MM.1S (cell line): ENCODE results near the gene ASF1A.
A peak's percentile ranks its signal among the peaks of the same experiment; 100 is the strongest.

Experiments used
- DNase-seq: peaks from one replicate; pipeline ENCODE4 v3.0.0-alpha.2; 2015
- H2AFZ ChIP-seq: fragments of 300-600 bp; sonication (generic); 2 replicates; pipeline ENCODE4 v1.6.0; 2016; ENCODE audit warnings: antibody characterized with exemption, low read length
- H3F3A ChIP-seq: fragments of 300-600 bp; sonication (generic); 2 replicates; pipeline ENCODE4 v1.6.1; 2016; ENCODE audit warnings: mild to moderate bottlenecking, antibody characterized with exemption, low read length, moderate library complexity, mixed read lengths; ENCODE audit not compliant: insufficient read depth
- H3K27ac ChIP-seq: fragments of 300-600 bp; sonication (generic); 2 replicates; pipeline ENCODE4 v1.5.1; 2016; ENCODE audit warnings: mild to moderate bottlenecking, low read length
- H3K27me3 ChIP-seq: fragments of 300-600 bp; sonication (generic); replicated peaks from 2 replicates; pipeline ENCODE4 v1.6.0; 2016; ENCODE audit warnings: low read length; ENCODE audit not compliant: insufficient read depth
- H3K36me3 ChIP-seq: fragments of 300-600 bp; sonication (generic); replicated peaks from 2 replicates; pipeline ENCODE4 v1.6.1; 2016; ENCODE audit warnings: mild to moderate bottlenecking, low read length, mixed read lengths; ENCODE audit not compliant: insufficient read depth
- H3K4me1 ChIP-seq: fragments of 300-600 bp; sonication (generic); 2 replicates; pipeline ENCODE4 v1.6.1; 2016; ENCODE audit warnings: low read length, mixed read lengths
- H3K4me2 ChIP-seq: fragments of 300-600 bp; sonication (generic); 2 replicates; pipeline ENCODE4 v1.6.0; 2016; ENCODE audit warnings: low read depth, low read length
- H3K4me3 ChIP-seq: fragments of 300-600 bp; sonication (generic); 2 replicates; pipeline ENCODE4 v1.5.1; 2016; ENCODE audit warnings: low read length, mixed read lengths
- H3K79me2 ChIP-seq: fragments of 300-600 bp; sonication (generic); 2 replicates; pipeline ENCODE4 v1.6.1; 2016; ENCODE audit warnings: mixed run types, low read length, mixed read lengths
- H3K9ac ChIP-seq: fragments of 300-600 bp; sonication (generic); 2 replicates; pipeline ENCODE4 v1.6.1; 2016; ENCODE audit warnings: low read length, mixed read lengths
- H3K9me2 ChIP-seq: fragments of 300-600 bp; sonication (generic); replicated peaks from 2 replicates; pipeline ENCODE4 v1.6.1; 2016; ENCODE audit warnings: mild to moderate bottlenecking, low read length, mixed read lengths; ENCODE audit not compliant: insufficient read depth
- H3K9me3 ChIP-seq: fragments of 300-600 bp; sonication (generic); replicated peaks from 2 replicates; pipeline ENCODE4 v1.6.1; 2016; ENCODE audit warnings: mild to moderate bottlenecking, low read length, mixed read lengths; ENCODE audit not compliant: insufficient read depth
- H4K20me1 ChIP-seq: fragments of 300-600 bp; sonication (generic); 2 replicates; pipeline ENCODE4 v1.6.1; 2016; ENCODE audit warnings: mild to moderate bottlenecking, low read length, moderate library complexity, mixed read lengths; ENCODE audit not compliant: insufficient read depth
- EZH2 ChIP-seq: fragments of 300-600 bp; sonication (generic); optimal IDR thresholded peaks from 2 replicates; pipeline ENCODE3; 2017; ENCODE audit warnings: low read depth, mild to moderate bottlenecking, antibody characterized with exemption, low read length, mixed read lengths
- EZH2phosphoT487 ChIP-seq: fragments of 300-600 bp; sonication (generic); IDR thresholded peaks from 2 replicates; pipeline ENCODE4 v1.6.1; 2018; ENCODE audit warnings: antibody characterized with exemption, low read length
- TF ChIP-seq, protein P1 (sequence below): fragments of 300-600 bp; sonication (generic); IDR thresholded peaks from 2 replicates; pipeline ENCODE4 v1.5.1; 2016; ENCODE audit warnings: antibody characterized with exemption, low read length, mixed read lengths

ASF1A gene

DNA sequence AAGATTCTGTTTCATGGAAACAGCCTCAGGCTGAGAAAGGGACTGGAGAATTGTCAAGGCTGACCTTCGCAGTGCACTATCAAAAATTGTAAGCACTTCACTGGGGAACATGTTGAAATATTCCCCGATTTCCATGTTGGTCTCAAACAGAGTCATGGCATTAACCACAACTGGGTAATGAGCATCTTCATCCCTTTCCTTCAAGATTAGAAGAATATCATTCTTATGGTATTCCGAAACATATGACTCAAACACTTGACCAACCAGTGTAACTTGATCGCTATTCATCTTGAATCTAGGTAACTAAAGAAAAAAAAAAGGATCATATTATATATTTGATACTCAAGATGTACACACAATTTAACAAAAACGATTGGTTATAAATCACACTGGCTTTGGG lies 37.5 kb downstream of the ASF1A start:
- H3K4me1 ChIP-seq, result peaks cover 3% of the 10 kb centered on the region; the same call in 1 of the 2 replicates
- no peaks in the 10 kb centered on the region for H3K27me3 ChIP-seq
- H3K4me3 ChIP-seq, result no peak overlapping the region
- H3K9me3 ChIP-seq, result no peaks in the 10 kb centered on the region
- no peak for DNase-seq
- H3K9me2 ChIP-seq, result no peaks in the 10 kb centered on the region
- TF ChIP-seq, protein P1, sequence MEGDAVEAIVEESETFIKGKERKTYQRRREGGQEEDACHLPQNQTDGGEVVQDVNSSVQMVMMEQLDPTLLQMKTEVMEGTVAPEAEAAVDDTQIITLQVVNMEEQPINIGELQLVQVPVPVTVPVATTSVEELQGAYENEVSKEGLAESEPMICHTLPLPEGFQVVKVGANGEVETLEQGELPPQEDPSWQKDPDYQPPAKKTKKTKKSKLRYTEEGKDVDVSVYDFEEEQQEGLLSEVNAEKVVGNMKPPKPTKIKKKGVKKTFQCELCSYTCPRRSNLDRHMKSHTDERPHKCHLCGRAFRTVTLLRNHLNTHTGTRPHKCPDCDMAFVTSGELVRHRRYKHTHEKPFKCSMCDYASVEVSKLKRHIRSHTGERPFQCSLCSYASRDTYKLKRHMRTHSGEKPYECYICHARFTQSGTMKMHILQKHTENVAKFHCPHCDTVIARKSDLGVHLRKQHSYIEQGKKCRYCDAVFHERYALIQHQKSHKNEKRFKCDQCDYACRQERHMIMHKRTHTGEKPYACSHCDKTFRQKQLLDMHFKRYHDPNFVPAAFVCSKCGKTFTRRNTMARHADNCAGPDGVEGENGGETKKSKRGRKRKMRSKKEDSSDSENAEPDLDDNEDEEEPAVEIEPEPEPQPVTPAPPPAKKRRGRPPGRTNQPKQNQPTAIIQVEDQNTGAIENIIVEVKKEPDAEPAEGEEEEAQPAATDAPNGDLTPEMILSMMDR, result no peak
- TF ChIP-seq EZH2phosphoT487, result no peak
- TF ChIP-seq EZH2, result no peak
- H3K9ac ChIP-seq, result no peak overlapping the region
- H2AFZ ChIP-seq, result no peak overlapping the region
- H3F3A ChIP-seq, result peaks cover 11% of the 10 kb centered on the region
- H3K36me3 ChIP-seq, result peaks cover 3% of the 10 kb centered on the region; the same call in 1 of the 2 replicates
- H4K20me1 ChIP-seq, result no peaks in the 10 kb centered on the region
- peaks cover 13% of the 10 kb centered on the region; the same call in 1 of the 2 replicates for H3K79me2 ChIP-seq
- H3K27ac ChIP-seq, result no peak overlapping the region
- no peak overlapping the region for H3K4me2 ChIP-seq

- DNase-seq, result no peak
- no peaks in the 10 kb centered on the region for H3K9me2 ChIP-seq
- no peaks in the 10 kb centered on the region for H3K9me3 ChIP-seq
- H3K27ac ChIP-seq, result no peak overlapping the region
- H3K79me2 ChIP-seq, result peaks cover 15% of the 10 kb centered on the region; the same call in 1 of the 2 replicates
- no peaks in the 10 kb centered on the region for H4K20me1 ChIP-seq
- H3K4me1 ChIP-seq, result peaks cover 3% of the 10 kb centered on the region; the same call in 1 of the 2 replicates
- H3K9ac ChIP-seq, result no peak overlapping the region
- H3F3A ChIP-seq, result peaks cover 11% of the 10 kb centered on the region
- H3K36me3 ChIP-seq, result peaks cover 3% of the 10 kb centered on the region; the same call in 1 of the 2 replicates
- H3K4me3 ChIP-seq, result no peak overlapping the region
- no peak overlapping the region for H2AFZ ChIP-seq
- no peaks in the 10 kb centered on the region for H3K27me3 ChIP-seq
- TF ChIP-seq EZH2phosphoT487, result no peak
- TF ChIP-seq, protein P1, result no peak
- TF ChIP-seq EZH2, result no peak
- H3K4me2 ChIP-seq, result no peak overlapping the region
These were observed 38.5 kb downstream of the ASF1A start for GRCh38 chr6:118932421-118932820.

DNA sequence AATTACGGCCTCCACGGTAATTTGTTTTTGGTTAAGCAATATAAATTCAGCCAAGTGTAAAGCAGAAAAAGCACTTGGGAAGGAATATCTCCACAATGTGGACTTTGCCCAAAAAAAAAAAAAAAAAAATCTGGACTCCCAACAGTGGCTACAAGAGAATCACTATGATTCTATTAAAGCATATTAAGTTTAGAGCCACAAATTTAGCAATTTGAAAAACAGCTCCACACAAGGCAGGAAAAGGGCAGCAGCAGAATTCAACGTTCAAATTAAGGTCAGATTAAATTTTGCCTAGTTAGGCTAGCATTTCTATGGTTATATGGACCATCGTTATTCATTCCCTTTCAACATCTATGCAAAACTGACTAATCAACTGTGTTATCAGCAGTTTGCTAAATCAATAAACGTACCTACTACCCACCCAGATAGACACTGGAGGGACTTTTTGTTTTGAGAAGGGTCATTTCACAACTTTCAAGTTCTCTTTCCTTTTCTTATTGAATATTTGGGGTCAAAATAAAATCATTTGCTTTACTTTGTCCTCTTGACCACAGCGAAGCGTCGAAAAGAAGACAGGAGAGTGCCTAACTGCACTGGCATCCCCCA lies 40.0 kb downstream of the ASF1A start:
- peaks cover 11% of the 10 kb centered on the region for H3F3A ChIP-seq
- DNase-seq, result no peak
- no peaks in the 10 kb centered on the region for H3K9me3 ChIP-seq
- no peaks in the 10 kb centered on the region for H3K9me2 ChIP-seq
- H3K27ac ChIP-seq, result no peak overlapping the region
- H3K4me1 ChIP-seq, result peaks cover 3% of the 10 kb centered on the region; the same call in 1 of the 2 replicates
- H3K27me3 ChIP-seq, result no peaks in the 10 kb centered on the region
- peak overlapping the region; percentile 8; the same call in 1 of the 2 replicates for H3K9ac ChIP-seq
- no peak for TF ChIP-seq EZH2
- TF ChIP-seq, protein P1, result no peak
- TF ChIP-seq EZH2phosphoT487, result no peak
- H3K79me2 ChIP-seq, result peaks cover 15% of the 10 kb centered on the region; the same call in 1 of the 2 replicates
- peak overlapping the region; percentile 11; the same call in 1 of the 2 replicates for H2AFZ ChIP-seq
- H3K36me3 ChIP-seq, result peaks cover 3% of the 10 kb centered on the region; the same call in 1 of the 2 replicates
- H4K20me1 ChIP-seq, result no peaks in the 10 kb centered on the region
- H3K4me2 ChIP-seq, result peak overlapping the region; percentile 66
- peak overlapping the region; percentile 93 for H3K4me3 ChIP-seq
